HG03565 (cell line): ENCODE measurements around the gene RAB22A.
"Not testable (repeated sequence)": the region's sequence is repeated elsewhere in the genome, so short reads cannot be mapped to it uniquely, and the experiment has no call there.

Source experiments
- ATAC-seq: cut with Tn5 transposase; IDR thresholded peaks from one replicate; pipeline ENCODE4 v1.9.1; 2021; ENCODE audit warnings: mild to moderate bottlenecking, moderate library complexity; ENCODE audit not compliant: unreplicated experiment

RAB22A gene

GRCh38 chr20:58407966-58408557 lies 98.5 kb downstream of the RAB22A start:
- ATAC-seq, result peak; percentile 56

- ATAC-seq, result peak; percentile 39
Measured at GRCh38 chr20:58408603-58409246, 99.2 kb downstream of the RAB22A start.

GRCh38 chr20:58414216-58414615 lies 104.7 kb downstream of the RAB22A start:
- ATAC-seq, result not testable (repeated sequence)

GRCh38 chr20:58414786-58415185 lies 105.3 kb downstream of the RAB22A start:
- ATAC-seq, result not testable (repeated sequence)

- no peak for ATAC-seq
Measured at GRCh38 chr20:58416057-58416456, 106.5 kb downstream of the RAB22A start.

GRCh38 chr20:58416835-58417234 lies 107.3 kb downstream of the RAB22A start:
- ATAC-seq, result no peak
